K562 (cell line): ENCODE data around the gene PDE1A. TPM values are rescaled to one million over a fixed set of nuclear protein-coding genes. Genes with fewer than 3 reads are reported as not detected.

Experiments
- ATAC-seq: fragments of 200-7000 bp; cut with Tn5 transposase; 3 replicates; pipeline ENCODE4 v1.9.1; 2020; ENCODE audit warnings: moderate library complexity
- BruUV-seq: library from RNA; stranded (reverse); fragments of 400-500 nt; replicated peaks from 2 replicates; lab custom pipeline; 2021; lab: Mats Ljungman, UMichigan
- CTCF ChIA-PET: fragments of 300-600 bp; formaldehyde crosslinking; extraction: SDS; loops from one replicate; lab custom pipeline; 2021; ENCODE audit warnings: low intra/inter-chr PET ratio; lab: Yijun Ruan, JAX
- POLR2A ChIA-PET: fragments of 300-600, 350-650 bp; sonication (Branson Sonifier 250); formaldehyde crosslinking; extraction: SDS; loops from one replicate; lab custom pipeline; 2021; ENCODE audit warnings: antibody characterized with exemption, inconsistent platforms; lab: Yijun Ruan, JAX
- DNase-seq, 4 experiments: peaks; one replicate each; pipeline versions ENCODE4 v3.0.0 to v3.0.0-alpha.2; 2011 to 2018; ENCODE audit warnings: low spot score in 3 of 4, mixed read lengths in 3 of 4; ENCODE audit errors: extremely low read depth in 1 of 4
- FAIRE-seq: peaks from 2 replicates; lab custom pipeline; 2011; peaks lifted over from hg19 to GRCh38; lab: Jason Lieb, UNC
- H2AFZ ChIP-seq: 2 replicates; pipeline ENCODE4 v1.6.0; 2011; ENCODE audit warnings: low read depth, low read length, control low read depth, inconsistent platforms
- H3K27ac ChIP-seq: fragments of 200-600 bp; 3 replicates; pipeline ENCODE4 v1.8.0; 2011; ENCODE audit warnings: low read depth, mild to moderate bottlenecking, control low read depth, inconsistent platforms, low read length, moderate library complexity, mixed read lengths; ENCODE audit errors: extremely low read depth
- H3K27me3 ChIP-seq, 2 experiments: fragments of 300-600 bp in 1 of 2; 2 replicates in 1 of 2; 3 replicates in 1 of 2; pipeline versions ENCODE4 v1.6.0 to v1.8.0; 2011; ENCODE audit warnings: inconsistent platforms in 2 of 2, low read length in 2 of 2, mild to moderate bottlenecking in 1 of 2, mixed read lengths in 1 of 2, moderate library complexity in 1 of 2; ENCODE audit not compliant: control insufficient read depth in 2 of 2, insufficient read depth in 2 of 2
- H3K36me3 ChIP-seq: fragments of 300-600 bp; 3 replicates; pipeline ENCODE4 v1.8.0; 2011; ENCODE audit warnings: mild to moderate bottlenecking, low read length, inconsistent platforms; ENCODE audit not compliant: control insufficient read depth, insufficient read depth
- H3K4me1 ChIP-seq, 2 experiments: fragments of 200-600 bp in 1 of 2; replicated peaks in 1 of 2; 2 replicates in 1 of 2; 3 replicates in 1 of 2; pipeline versions ENCODE4 v1.5.1 to v1.8.0; 2011; ENCODE audit warnings: inconsistent platforms in 2 of 2, low read length in 2 of 2, mild to moderate bottlenecking in 1 of 2, mixed read lengths in 1 of 2, moderate library complexity in 1 of 2; ENCODE audit not compliant: control insufficient read depth in 2 of 2, insufficient read depth in 2 of 2
- H3K4me2 ChIP-seq: 2 replicates; pipeline ENCODE4 v1.6.1; 2011; ENCODE audit warnings: low read length, control low read depth, inconsistent platforms, mixed read lengths; ENCODE audit not compliant: insufficient read depth
- H3K4me3 ChIP-seq: fragments of 200-600 bp; sonication (generic), shearing (Covaris generic); 2 replicates; pipeline ENCODE4 v1.5.1; 2016; ENCODE audit warnings: control low read depth, inconsistent platforms
- H3K79me2 ChIP-seq: fragments of 200-600 bp; 3 replicates; pipeline ENCODE4 v1.8.0; 2011; ENCODE audit warnings: low read length, inconsistent platforms; ENCODE audit not compliant: control insufficient read depth, insufficient read depth
- H3K9ac ChIP-seq, 2 experiments: 2 replicates each; pipeline versions ENCODE4 v1.6.0 to v1.6.1; 2011; ENCODE audit warnings: low read depth in 2 of 2, low read length in 2 of 2, control low read depth in 1 of 2, inconsistent platforms in 1 of 2, mild to moderate bottlenecking in 1 of 2, mixed read lengths in 1 of 2; ENCODE audit not compliant: insufficient read depth in 1 of 2
- H3K9me1 ChIP-seq: one replicate; pipeline ENCODE4 v1.6.0; 2011; ENCODE audit warnings: inconsistent platforms, mild to moderate bottlenecking, low read length, moderate library complexity; ENCODE audit not compliant: control insufficient read depth, insufficient read depth
- H3K9me3 ChIP-seq: replicated peaks from 2 replicates; pipeline ENCODE4 v1.5.1; 2011; ENCODE audit warnings: low read depth, low read length, inconsistent platforms; ENCODE audit not compliant: control insufficient read depth, insufficient read depth
- H4K20me1 ChIP-seq: replicated peaks from 2 replicates; pipeline ENCODE4 v1.6.1; 2011; ENCODE audit warnings: low read length, inconsistent platforms, mixed read lengths; ENCODE audit not compliant: control insufficient read depth, insufficient read depth
- ARHGAP35 ChIP-seq: fragments of 450-650 bp; IDR thresholded peaks from 2 replicates; pipeline ENCODE4 v1.6.1; 2018; ENCODE audit not compliant: partially characterized antibody
- POLR2A ChIP-seq: fragments of 450-650 bp; conservative IDR thresholded peaks from 2 replicates; pipeline ENCODE4 v1.6.1; 2016
- RFX1 ChIP-seq: fragments of 450-650 bp; IDR thresholded peaks from 2 replicates; pipeline ENCODE4 v1.6.1; 2016; ENCODE audit warnings: mild to moderate bottlenecking, moderate library complexity
- SRSF3 ChIP-seq: fragments of 200-400 bp; formaldehyde crosslinking; IDR thresholded peaks from 2 replicates; pipeline ENCODE4 v1.6.1; 2016; ENCODE audit warnings: mild to moderate bottlenecking, low read length, moderate library complexity; ENCODE audit not compliant: insufficient read depth
- ZNF165 ChIP-seq: fragments of 250-450 bp; sonication (Bioruptor Pico); IDR thresholded peaks from 2 replicates; pipeline ENCODE4 v1.4.0; 2020; ENCODE audit warnings: borderline replicate concordance
- ZNF589 ChIP-seq: fragments of 200-800 bp; sonication (Bioruptor generic); IDR thresholded peaks from 2 replicates; pipeline ENCODE4 v1.6.1; 2016; ENCODE audit warnings: low read depth, missing genetic modification characterization, missing compliant biosample characterization
- ZNF780A ChIP-seq: fragments of 250-450 bp; sonication (Bioruptor Pico); IDR thresholded peaks from 2 replicates; pipeline ENCODE4 v1.5.0; 2021; ENCODE audit warnings: mild to moderate bottlenecking
- WGBS: fragments of 100-300 bp; shearing (Covaris generic); methylation state at CpG from one replicate; pipeline ENCODE4 v1.1.6; 2016; ENCODE audit warnings: low coverage, mixed read lengths; ENCODE audit not compliant: insufficient coverage; ENCODE audit errors: missing lambda C conversion rate; 5-methylcytosine and 5-hydroxymethylcytosine counted together
- in situ Hi-C: fragments of 300-500 bp; cut with MboI; formaldehyde crosslinking; loops from 4 replicates; pipeline ENCODE4 v1.15.0; 2018; ENCODE audit warnings: inconsistent platforms, mixed read lengths
- intact Hi-C: fragments of 100-400 bp; cut with micrococcal nuclease; formaldehyde crosslinking; loops from 2 replicates; pipeline ENCODE4 v1.14.2; 2022
- polyA plus RNA-seq, 8 experiments: library from polyadenylated mRNA; depleted of rRNA in 4 of 8; stranded (reverse) in 5 of 8; unstranded in 3 of 8; fragments of >200 nt; fragmentation: Nextera tagmentation in 2 of 8; fragmentation: Illumina TruSeq in 1 of 8; extraction: Ambion mirVana in 2 of 8; extraction: Trizol in 1 of 8; gene quantifications; 2 replicates each; pipeline versions ENCODE4 v1.2.1 to v1.2.3, GENCODE V29; 2011 to 2014; ENCODE audit warnings: inconsistent platforms in 1 of 8, missing spikeins in 1 of 8
- total RNA-seq, 7 experiments: library from RNA; depleted of rRNA in 6 of 7; stranded (reverse); fragments of >200 nt in 6 of 7; fragmentation: Illumina TruSeq in 2 of 7; extraction: Trizol in 2 of 7; gene quantifications; 2 replicates each; pipeline versions ENCODE4 v1.2.1 to v1.2.3, GENCODE V29; 2011 to 2021; ENCODE audit warnings: low replicate concordance in 1 of 7
- TF ChIP-seq, protein P1 (sequence below), 2 experiments: fragments of 200-800 bp in 1 of 2; sonication (Bioruptor generic) in 1 of 2; sonication (generic) in 1 of 2; formaldehyde crosslinking in 1 of 2; IDR thresholded peaks in 1 of 2; conservative IDR thresholded peaks in 1 of 2; 2 replicates each; pipeline versions ENCODE4 v1.5.0 to v1.6.1; 2016 to 2020; ENCODE audit warnings: missing compliant biosample characterization in 1 of 2, missing genetic modification characterization in 1 of 2, missing genetic modification reagents in 1 of 2
- TF ChIP-seq, protein P2 (sequence below): fragments of 450-650 bp; IDR thresholded peaks from 2 replicates; pipeline ENCODE4 v1.6.1; 2017; ENCODE audit warnings: antibody characterized with exemption, mild to moderate bottlenecking
- TF ChIP-seq, protein P3 (sequence below): fragments of 250-450 bp; sonication (Bioruptor Pico); IDR thresholded peaks from 2 replicates; pipeline ENCODE4 v1.5.0; 2021

Gene PDE1A
- total and polyA plus RNA-seq, 9 of the 15 experiments (the other 6 are each of a cell fraction or from before 2014, with no cell fraction given): 0.14 to 0.91 (median 0.32) TPM

DNA sequence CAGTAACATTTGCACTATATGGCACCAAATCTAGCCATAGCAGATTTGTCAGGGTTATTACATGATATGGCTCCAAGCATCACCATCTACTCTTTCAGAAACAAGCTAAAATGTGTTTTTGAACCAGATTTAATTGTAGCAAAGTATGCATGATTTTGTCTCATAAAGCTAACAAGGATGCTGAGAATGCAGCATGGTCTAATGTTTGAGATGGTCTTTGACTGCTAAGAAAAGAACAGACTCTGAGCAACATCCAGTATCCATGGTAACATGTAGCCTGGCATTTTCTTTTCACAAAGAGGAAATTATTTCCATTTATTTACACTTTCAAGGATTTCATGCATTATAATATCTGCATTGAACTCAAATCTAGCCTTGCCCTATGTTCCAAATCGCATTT lies 206.5 kb downstream of the PDE1A start:
- no peaks in the 10 kb centered on the region for H3K4me1 ChIP-seq
- peak; percentile 26; the same call in 1 of the 2 replicates for TF ChIP-seq RFX1
- no peak for TF ChIP-seq SRSF3
- H3K79me2 ChIP-seq: no peaks in the 10 kb centered on the region
- H3K27ac ChIP-seq: no peak overlapping the region
- DNase-seq (no peak), FAIRE-seq (no peak), ATAC-seq (no peak)
- no peaks in the 10 kb centered on the region for H3K27me3 ChIP-seq
- H3K9ac ChIP-seq: no peak overlapping the region
- no peaks in the 10 kb centered on the region for H3K9me3 ChIP-seq
- H3K9me1 ChIP-seq: no peaks in the 10 kb centered on the region
- no peaks in the 10 kb centered on the region for H4K20me1 ChIP-seq
- ChIA-PET POLR2A (no interaction called here), CTCF (no interaction called here)
- H2AFZ ChIP-seq: no peak overlapping the region
- intact Hi-C loops: no loop called here
- BruUV-seq: no TSS peak
- no peak overlapping the region for H3K4me2 ChIP-seq
- in situ Hi-C loops: no loop called here
- no peaks in the 10 kb centered on the region for H3K36me3 ChIP-seq
- 0% methylated on average over 1 of the region's 1 CpG for WGBS
- no peak overlapping the region for H3K4me3 ChIP-seq

DNA sequence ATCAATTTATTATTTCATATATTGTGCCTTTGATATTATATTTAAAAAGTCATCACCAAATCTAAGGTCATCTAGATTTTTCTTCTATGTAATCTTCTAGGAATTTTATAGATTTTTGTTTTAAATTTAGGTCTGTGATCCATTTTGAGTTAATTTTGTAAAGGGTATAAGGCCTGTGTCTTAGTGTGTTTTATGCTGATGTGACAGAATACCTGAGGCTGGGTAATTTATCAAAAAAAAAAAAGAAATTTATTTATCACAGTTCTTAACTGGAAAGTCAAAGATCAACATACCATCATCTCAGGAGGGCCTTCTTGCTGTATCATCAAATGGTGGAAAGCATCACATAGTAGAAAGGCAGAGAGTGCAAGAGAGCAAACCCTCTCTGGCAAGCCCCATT lies 216.2 kb downstream of the PDE1A start:
- H3K4me1 ChIP-seq: no peaks in the 10 kb centered on the region
- no peak overlapping the region for H3K4me2 ChIP-seq
- DNase-seq: no peak
- in situ Hi-C loops: no loop called here
- no peaks in the 10 kb centered on the region for H3K79me2 ChIP-seq
- no peaks in the 10 kb centered on the region for H4K20me1 ChIP-seq
- BruUV-seq: no TSS peak
- no peak overlapping the region for H3K4me3 ChIP-seq
- no peak overlapping the region for H3K9ac ChIP-seq
- no peaks in the 10 kb centered on the region for H3K36me3 ChIP-seq
- ChIA-PET POLR2A (no interaction called here), CTCF (no interaction called here)
- no peaks in the 10 kb centered on the region for H3K27me3 ChIP-seq
- no peak overlapping the region for H2AFZ ChIP-seq
- FAIRE-seq: no peak
- ATAC-seq: no peak
- no peaks in the 10 kb centered on the region; the same call in 1 of the 2 replicates for H3K9me3 ChIP-seq
- intact Hi-C loops: no loop called here
- H3K9me1 ChIP-seq: no peaks in the 10 kb centered on the region
- no peak overlapping the region for H3K27ac ChIP-seq
- TF ChIP-seq, protein P1, sequence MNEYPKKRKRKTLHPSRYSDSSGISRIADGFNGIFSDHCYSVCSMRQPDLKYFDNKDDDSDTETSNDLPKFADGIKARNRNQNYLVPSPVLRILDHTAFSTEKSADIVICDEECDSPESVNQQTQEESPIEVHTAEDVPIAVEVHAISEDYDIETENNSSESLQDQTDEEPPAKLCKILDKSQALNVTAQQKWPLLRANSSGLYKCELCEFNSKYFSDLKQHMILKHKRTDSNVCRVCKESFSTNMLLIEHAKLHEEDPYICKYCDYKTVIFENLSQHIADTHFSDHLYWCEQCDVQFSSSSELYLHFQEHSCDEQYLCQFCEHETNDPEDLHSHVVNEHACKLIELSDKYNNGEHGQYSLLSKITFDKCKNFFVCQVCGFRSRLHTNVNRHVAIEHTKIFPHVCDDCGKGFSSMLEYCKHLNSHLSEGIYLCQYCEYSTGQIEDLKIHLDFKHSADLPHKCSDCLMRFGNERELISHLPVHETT (CRISPR knock-in tag; conservative IDR thresholded peaks at IDR 0.05 in 1 of 2, IDR thresholded peaks at IDR 0.05 in 1 of 2): no peak
- TF ChIP-seq ARHGAP35: no peak
- no peak for TF ChIP-seq ZNF780A (CRISPR knock-in tag)
- TF ChIP-seq, protein P2, sequence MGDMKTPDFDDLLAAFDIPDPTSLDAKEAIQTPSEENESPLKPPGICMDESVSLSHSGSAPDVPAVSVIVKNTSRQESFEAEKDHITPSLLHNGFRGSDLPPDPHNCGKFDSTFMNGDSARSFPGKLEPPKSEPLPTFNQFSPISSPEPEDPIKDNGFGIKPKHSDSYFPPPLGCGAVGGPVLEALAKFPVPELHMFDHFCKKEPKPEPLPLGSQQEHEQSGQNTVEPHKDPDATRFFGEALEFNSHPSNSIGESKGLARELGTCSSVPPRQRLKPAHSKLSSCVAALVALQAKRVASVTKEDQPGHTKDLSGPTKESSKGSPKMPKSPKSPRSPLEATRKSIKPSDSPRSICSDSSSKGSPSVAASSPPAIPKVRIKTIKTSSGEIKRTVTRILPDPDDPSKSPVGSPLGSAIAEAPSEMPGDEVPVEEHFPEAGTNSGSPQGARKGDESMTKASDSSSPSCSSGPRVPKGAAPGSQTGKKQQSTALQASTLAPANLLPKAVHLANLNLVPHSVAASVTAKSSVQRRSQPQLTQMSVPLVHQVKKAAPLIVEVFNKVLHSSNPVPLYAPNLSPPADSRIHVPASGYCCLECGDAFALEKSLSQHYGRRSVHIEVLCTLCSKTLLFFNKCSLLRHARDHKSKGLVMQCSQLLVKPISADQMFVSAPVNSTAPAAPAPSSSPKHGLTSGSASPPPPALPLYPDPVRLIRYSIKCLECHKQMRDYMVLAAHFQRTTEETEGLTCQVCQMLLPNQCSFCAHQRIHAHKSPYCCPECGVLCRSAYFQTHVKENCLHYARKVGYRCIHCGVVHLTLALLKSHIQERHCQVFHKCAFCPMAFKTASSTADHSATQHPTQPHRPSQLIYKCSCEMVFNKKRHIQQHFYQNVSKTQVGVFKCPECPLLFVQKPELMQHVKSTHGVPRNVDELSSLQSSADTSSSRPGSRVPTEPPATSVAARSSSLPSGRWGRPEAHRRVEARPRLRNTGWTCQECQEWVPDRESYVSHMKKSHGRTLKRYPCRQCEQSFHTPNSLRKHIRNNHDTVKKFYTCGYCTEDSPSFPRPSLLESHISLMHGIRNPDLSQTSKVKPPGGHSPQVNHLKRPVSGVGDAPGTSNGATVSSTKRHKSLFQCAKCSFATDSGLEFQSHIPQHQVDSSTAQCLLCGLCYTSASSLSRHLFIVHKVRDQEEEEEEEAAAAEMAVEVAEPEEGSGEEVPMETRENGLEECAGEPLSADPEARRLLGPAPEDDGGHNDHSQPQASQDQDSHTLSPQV: no peak
- TF ChIP-seq ZNF165 (CRISPR knock-in tag): no peak
- TF ChIP-seq ZNF589 (CRISPR knock-in tag): no peak
- TF ChIP-seq POLR2A: no peak
- TF ChIP-seq, protein P3, sequence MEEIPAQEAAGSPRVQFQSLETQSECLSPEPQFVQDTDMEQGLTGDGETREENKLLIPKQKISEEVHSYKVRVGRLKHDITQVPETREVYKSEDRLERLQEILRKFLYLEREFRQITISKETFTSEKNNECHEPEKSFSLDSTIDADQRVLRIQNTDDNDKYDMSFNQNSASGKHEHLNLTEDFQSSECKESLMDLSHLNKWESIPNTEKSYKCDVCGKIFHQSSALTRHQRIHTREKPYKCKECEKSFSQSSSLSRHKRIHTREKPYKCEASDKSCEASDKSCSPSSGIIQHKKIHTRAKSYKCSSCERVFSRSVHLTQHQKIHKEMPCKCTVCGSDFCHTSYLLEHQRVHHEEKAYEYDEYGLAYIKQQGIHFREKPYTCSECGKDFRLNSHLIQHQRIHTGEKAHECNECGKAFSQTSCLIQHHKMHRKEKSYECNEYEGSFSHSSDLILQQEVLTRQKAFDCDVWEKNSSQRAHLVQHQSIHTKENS (CRISPR knock-in tag): no peak
